GM23248 (cell line): ENCODE measurements around the gene EDNRA.

Experiments
- EZH2 ChIP-seq: fragments of 200-600 bp; sonication (generic); IDR thresholded peaks from 2 replicates; pipeline ENCODE4 v1.6.1; 2018; ENCODE audit warnings: antibody characterized with exemption, mild to moderate bottlenecking; ENCODE audit not compliant: insufficient read depth, poor library complexity, severe bottlenecking
- EZH2phosphoT487 ChIP-seq: fragments of 200-600 bp; sonication (generic); IDR thresholded peaks from 2 replicates; pipeline ENCODE4 v1.6.1; 2018; ENCODE audit warnings: antibody characterized with exemption, moderate library complexity, mild to moderate bottlenecking, low read depth; ENCODE audit not compliant: insufficient read depth

DNA sequence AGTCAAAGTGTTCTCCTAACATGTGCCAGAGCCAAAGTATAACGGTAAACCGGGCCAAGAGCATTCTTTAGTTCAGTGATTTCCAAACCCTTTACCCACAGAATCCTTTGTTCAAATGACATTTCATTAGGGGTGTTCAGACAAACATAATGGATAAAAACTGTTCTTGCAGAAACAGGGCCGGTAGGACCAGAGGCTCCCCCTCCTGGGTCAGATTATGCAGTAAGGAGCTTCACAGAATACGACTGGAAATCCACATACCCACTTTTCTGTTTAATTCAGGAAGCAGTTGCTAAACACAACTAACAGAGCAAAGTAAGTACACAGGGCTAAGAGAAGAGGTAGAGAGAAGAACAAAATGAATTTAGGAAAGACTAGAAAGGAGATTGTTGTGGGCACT lies 89.7 kb downstream of the EDNRA start:
- no peak for TF ChIP-seq EZH2
- no peak for TF ChIP-seq EZH2phosphoT487
